ENCODE measurements around the gene FAM229A.
A peak's percentile ranks its signal among the peaks of the same experiment; 100 is the strongest.
"Not testable (repeated sequence)": the region's sequence is repeated elsewhere in the genome, so short reads cannot be mapped to it uniquely, and the experiment has no call there.

Gene FAM229A

GRCh38 chr1:32400876-32401631 lies 38.8 kb upstream of the FAM229A start:
- peak; percentile 84 for TF ChIP-seq CTCF (IDR thresholded peaks at IDR 0.05)
- Mint-ChIP-seq H3K9me3 (peaks cover 11% of the 10 kb centered on the region), H3K27ac (no peak overlapping the region), H3K4me1 (peaks cover under 1% of the 10 kb centered on the region), H3K36me3 (ENCODE audit: low read depth) (peaks cover 12% of the 10 kb centered on the region), H3K27me3 (ENCODE audit: low read depth, poor library complexity) (peaks cover 6% of the 10 kb centered on the region), H3K4me3 (no peak overlapping the region)
- peak; percentile 87 for DNase-seq

- H3K4me3 Mint-ChIP-seq: no peak overlapping the region
- H3K4me1 Mint-ChIP-seq: peaks cover 5% of the 10 kb centered on the region
- H3K27ac Mint-ChIP-seq: no peak overlapping the region
- no peak for TF ChIP-seq CTCF (IDR thresholded peaks at IDR 0.05)
- H3K9me3 Mint-ChIP-seq: peaks cover 11% of the 10 kb centered on the region
- peaks cover 15% of the 10 kb centered on the region for H3K36me3 Mint-ChIP-seq (ENCODE audit: low read depth)
- H3K27me3 Mint-ChIP-seq (ENCODE audit: low read depth, poor library complexity): peaks cover 6% of the 10 kb centered on the region
- DNase-seq: no peak
Measured at GRCh38 chr1:32399843-32400242, 37.6 kb upstream of the FAM229A start.

DNA sequence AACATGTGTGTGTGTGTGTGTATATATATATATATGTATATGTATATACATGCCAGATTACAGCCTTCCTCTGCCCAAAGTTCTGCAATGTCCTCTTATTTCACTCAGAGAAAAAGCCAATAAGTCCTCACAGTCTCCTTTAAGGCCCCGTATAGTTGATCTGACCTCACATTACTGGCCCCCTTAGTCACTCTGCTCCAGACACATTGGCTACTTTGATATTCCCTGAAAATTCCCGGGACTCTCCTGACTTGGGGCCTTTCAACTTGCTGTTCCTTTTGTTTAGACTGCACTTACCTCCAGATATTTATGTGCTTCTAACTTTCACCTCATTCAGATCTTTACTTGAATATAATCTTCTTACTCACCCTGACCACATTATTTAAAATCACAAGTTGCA lies 36.1 kb upstream of the FAM229A start:
- TF ChIP-seq CTCF (IDR thresholded peaks at IDR 0.05): no peak
- Mint-ChIP-seq H3K27ac (no peak overlapping the region), H3K36me3 (ENCODE audit: low read depth) (peaks cover 15% of the 10 kb centered on the region), H3K9me3 (peaks cover 11% of the 10 kb centered on the region), H3K4me1 (peaks cover 15% of the 10 kb centered on the region), H3K4me3 (no peak overlapping the region), H3K27me3 (ENCODE audit: low read depth, poor library complexity) (peaks cover 3% of the 10 kb centered on the region)
- DNase-seq: no peak

DNA sequence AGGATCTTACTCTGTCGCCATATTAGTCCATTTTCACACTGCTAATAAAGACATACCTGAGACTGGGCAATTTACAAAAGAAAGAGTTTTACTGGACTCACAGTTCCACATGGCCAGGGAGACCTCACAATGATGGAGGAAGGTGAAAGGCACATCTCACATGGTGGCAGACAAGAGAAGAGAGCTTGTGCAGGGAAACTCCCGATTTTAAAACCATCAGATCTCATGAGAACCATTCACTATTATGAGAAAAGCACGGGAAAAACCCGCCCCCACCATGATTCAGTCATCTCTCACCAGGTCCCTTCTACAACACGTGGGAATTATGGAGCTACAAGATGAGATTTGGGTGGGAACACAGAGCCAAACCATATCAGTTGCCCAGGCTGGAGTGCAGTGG lies 34.2 kb upstream of the FAM229A start:
- Mint-ChIP-seq H3K9me3 (peaks cover 11% of the 10 kb centered on the region), H3K36me3 (ENCODE audit: low read depth) (peaks cover 15% of the 10 kb centered on the region), H3K4me1 (peaks cover 25% of the 10 kb centered on the region), H3K4me3 (peak overlapping the region; percentile 25)
- not testable (repeated sequence) for H3K27ac Mint-ChIP-seq; H3K27me3 Mint-ChIP-seq (ENCODE audit: low read depth, poor library complexity); DNase-seq

DNA sequence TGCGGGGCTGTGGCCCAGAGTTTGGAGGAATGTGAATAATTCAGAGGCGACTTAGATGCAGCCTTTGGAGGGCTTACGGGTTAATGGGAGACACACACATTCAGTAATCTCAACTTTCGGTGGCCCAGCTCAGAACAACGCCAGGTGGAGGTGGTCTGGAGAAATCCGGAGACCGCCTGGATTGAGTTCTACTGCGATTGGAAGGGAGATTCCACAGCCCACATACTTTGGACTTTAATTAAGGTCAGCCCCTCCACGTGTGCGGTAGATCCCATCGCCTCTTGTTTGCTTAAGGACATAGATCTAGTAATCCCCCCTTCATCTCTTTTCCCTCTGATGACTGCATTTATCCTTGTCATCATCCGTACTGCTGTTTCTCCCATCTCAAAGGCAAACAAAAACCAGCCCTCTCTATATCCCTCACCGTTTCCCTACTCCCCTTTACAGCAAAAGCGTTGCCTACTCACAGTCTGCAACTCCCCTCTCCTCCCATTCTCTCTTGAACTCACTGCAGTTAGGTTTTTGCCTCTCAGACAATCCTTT lies 32.7 kb upstream of the FAM229A start:
- TF ChIP-seq CTCF (IDR thresholded peaks at IDR 0.05): no peak
- Mint-ChIP-seq H3K9me3 (peaks cover 11% of the 10 kb centered on the region), H3K27me3 (ENCODE audit: low read depth, poor library complexity) (peaks cover 3% of the 10 kb centered on the region), H3K4me3 (peak overlapping the region; percentile 100), H3K4me1 (peaks cover 25% of the 10 kb centered on the region), H3K36me3 (ENCODE audit: low read depth) (peaks cover 15% of the 10 kb centered on the region), H3K27ac (peak overlapping the region; percentile 100)
- no peak for DNase-seq

DNA sequence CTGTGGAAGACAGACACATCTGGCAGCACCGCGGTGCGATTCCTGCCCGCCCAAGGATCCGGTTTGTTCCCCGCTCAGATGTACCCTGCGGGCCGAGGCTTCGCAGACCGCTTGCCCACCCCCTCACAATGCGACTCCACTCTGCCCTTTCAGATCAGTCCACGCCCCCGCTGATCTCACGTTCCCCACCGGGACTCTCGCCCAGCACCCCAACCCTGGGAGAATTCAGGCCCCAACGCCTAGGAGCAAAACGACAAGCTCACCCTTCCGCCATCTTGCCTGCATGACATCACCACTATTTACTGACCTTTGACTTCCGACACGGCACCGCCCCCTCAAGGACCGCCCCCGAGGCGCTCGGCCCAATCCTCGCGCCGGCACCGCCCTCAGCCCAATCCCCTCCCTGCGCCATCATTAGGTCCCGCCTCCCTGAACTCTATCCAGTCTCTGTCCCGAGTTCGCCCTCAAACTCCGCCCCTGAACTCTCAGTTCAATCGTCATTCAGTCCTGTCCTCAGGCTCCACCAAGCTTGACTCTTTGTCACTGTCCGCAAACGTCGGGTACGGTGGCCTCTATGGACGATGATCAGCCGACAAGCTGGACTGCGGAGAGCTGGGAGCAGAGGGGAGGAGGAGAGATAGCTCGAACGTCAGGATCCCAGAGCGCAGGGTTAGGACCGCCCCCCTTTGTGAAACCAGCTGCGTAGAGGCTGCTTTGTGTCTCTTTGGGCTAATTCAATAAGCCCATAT lies 32.0 kb upstream of the FAM229A start, which contains the start of gene BSDC1:
Gene BSDC1, minus strand, starts transcription at position 301 of the 749 bp plus-strand sequence. Its CDS starts 27 bp downstream, at position 274.
- peaks cover 11% of the 10 kb centered on the region for H3K9me3 Mint-ChIP-seq
- H3K27ac Mint-ChIP-seq: peak within 1 kb of the TSS; percentile 100
- TF ChIP-seq CTCF (IDR thresholded peaks at IDR 0.05): no peak
- peak; percentile 99 for DNase-seq
- peaks cover 25% of the 10 kb centered on the region for H3K4me1 Mint-ChIP-seq
- H3K27me3 Mint-ChIP-seq (ENCODE audit: low read depth, poor library complexity): peaks cover 3% of the 10 kb centered on the region
- H3K4me3 Mint-ChIP-seq: peak within 1 kb of the TSS; percentile 100
- peaks cover 15% of the 10 kb centered on the region for H3K36me3 Mint-ChIP-seq (ENCODE audit: low read depth)

All from nephron progenitor cell (in vitro differentiated cells).